NCI-H128 (cell line): ENCODE data around the gene TMEM126B.
A peak's percentile ranks its signal among the peaks of the same experiment; 100 is the strongest.
"Not testable (repeated sequence)": the region's sequence is repeated elsewhere in the genome, so short reads cannot be mapped to it uniquely, and the experiment has no call there.

ENCODE experiments used
- DNase-seq: peaks from one replicate; lab custom pipeline; 2025; ENCODE audit not compliant: unreplicated experiment; lab: John Stamatoyannopoulos, UW

Gene TMEM126B

GRCh38 chr11:85647604-85648299 is 19.4 kb downstream of the TMEM126B start, which contains the start of gene TMEM126A:
TMEM126A (plus strand) TSS chr11:85647967; CDS start chr11:85650256, 2,289 bp downstream.
- DNase-seq = peak; percentile 66

- no peak for DNase-seq
Observed at GRCh38 chr11:85651118-85651517, 22.7 kb downstream of the TMEM126B start.

GRCh38 chr11:85652786-85653447 is 24.5 kb downstream of the TMEM126B start:
- no peak for DNase-seq

GRCh38 chr11:85654343-85654742 is 25.9 kb downstream of the TMEM126B start:
- not testable (repeated sequence) for DNase-seq

GRCh38 chr11:85656777-85657176 is 28.4 kb downstream of the TMEM126B start:
- no peak for DNase-seq

GRCh38 chr11:85658180-85658579 is 29.8 kb downstream of the TMEM126B start:
- no peak for DNase-seq

DNA sequence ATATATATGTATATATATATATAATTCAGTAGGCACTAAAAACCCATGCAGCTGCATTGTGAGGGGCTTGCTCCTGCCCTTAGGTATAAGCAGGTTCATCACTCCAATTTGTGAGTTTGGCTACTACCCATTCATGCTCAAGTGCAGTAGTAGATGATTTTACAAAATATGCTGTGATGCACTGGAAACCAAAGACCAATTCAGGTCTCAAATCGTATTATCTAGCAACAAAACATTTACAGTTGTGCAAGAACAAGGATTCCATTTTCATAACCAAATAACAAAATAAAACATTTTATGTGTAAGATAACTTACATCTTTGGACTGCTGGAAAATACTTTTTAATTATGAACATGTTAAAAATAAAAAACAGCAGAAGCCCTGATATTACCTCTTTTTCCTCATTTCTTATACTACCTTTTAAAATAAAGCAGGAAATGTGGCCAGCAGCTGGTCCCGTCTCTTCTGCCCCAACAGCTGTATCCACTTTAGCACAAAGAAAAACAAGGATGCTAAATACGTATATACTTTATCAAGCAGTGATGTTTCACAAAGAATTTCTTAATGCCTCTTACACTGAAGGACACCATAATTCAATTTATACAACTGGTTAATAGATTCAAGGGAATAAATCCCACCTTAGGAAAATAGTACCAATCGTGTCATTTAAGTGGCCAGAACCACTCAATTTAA is 33.7 kb downstream of the TMEM126B start:
- DNase-seq = no peak

DNA sequence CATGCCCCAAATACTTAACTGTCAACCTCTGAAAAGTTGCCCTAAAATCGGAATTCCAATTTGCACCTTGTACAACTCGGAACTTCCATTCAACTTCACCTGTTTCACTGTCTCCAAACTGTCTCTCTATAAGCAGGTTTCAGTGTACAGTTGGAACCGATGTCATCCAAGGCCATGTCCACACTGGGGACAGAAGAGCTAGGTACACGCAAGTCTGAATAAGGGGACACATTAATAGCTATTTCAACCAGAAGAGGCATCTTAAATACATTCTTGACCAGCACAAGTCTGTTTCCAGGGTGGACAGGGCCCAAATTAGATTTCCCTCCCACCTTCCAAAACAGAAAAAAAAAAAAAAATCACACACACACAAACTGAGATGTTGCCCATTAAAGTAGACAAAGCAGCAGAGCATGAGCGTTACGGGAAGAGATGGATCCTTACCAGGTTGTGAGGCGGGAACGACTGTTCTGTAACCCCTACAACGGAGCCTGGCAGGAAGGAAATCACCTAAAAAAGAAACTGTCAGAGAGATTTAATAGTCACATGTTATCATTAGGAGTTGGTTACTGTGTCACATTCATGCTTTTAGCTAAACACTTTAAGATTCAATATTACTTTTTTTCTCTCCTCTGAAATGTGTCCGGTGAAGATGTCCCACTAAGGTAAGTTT is 34.8 kb downstream of the TMEM126B start:
- DNase-seq = no peak

DNA sequence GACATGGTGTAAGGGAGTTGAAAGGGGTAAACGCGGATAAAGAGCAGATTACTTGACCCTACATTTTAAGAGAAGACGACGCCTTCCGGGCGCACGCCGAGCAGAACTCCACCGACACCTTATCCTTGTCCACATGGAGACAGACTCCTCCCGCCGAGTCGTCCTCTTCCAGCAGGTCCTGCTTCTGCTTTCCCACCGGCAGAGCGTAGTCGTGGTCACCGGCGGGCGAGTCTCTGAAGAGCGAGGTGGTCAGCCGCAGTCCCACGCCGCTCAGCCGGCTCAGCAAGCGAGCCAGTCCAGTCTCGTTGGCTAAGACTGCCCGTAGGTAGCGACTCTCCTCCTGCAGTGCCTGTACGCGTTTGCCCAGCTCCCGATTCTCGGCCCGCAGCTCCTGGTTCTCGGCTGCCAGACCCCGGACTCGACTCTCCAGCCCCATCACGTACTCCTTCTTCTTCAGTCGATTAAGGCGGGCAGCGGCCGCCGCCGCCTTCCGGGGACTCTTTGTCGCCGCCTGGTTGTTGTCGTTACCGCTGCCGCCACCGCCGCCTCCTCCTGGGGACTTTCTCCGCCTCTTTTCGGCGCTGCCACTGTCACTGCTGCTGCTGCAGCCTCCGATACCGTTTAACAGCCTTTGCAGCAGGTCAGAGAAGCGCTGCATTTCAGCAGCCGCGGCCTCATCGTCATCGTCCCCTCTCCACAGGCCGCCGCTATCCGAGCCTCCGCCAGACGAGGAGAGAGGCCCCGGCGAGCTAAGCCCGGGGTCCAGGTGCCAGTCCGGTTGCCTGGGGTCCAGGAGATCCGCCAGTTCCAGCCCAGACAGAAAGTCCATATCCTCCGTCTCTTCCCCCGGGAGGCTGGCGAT is 35.6 kb downstream of the TMEM126B start:
- peak; percentile 32 for DNase-seq

GRCh38 chr11:85664615-85665481 is 36.5 kb downstream of the TMEM126B start, which contains the start of gene CREBZF:
CREBZF (minus strand) TSS chr11:85665129; CDS start chr11:85664875, 254 bp downstream.
- peak; percentile 95 for DNase-seq

GRCh38 chr11:85665733-85666132 is 37.3 kb downstream of the TMEM126B start:
- DNase-seq = no peak

- no peak for DNase-seq
Observed at GRCh38 chr11:85666687-85667086, 38.3 kb downstream of the TMEM126B start.

DNA sequence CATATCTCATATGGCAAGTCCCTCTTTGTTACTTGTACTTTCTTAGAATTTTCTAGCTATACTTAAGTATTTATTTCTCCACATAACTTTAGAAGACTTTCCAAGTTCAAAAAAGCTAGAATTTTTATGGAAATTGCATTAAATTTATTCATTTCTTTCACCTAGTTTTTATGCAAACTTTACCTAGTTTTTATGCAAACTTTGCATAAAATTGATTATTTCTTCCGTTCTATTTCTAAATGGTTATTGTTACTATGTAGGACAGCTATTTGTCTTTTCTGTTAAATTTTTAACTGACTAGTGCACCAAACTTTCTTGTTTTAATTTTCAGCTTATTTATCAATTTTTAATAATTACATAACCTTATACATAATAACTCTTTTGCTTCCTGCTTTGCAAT is 39.8 kb downstream of the TMEM126B start:
- DNase-seq = no peak

DNA sequence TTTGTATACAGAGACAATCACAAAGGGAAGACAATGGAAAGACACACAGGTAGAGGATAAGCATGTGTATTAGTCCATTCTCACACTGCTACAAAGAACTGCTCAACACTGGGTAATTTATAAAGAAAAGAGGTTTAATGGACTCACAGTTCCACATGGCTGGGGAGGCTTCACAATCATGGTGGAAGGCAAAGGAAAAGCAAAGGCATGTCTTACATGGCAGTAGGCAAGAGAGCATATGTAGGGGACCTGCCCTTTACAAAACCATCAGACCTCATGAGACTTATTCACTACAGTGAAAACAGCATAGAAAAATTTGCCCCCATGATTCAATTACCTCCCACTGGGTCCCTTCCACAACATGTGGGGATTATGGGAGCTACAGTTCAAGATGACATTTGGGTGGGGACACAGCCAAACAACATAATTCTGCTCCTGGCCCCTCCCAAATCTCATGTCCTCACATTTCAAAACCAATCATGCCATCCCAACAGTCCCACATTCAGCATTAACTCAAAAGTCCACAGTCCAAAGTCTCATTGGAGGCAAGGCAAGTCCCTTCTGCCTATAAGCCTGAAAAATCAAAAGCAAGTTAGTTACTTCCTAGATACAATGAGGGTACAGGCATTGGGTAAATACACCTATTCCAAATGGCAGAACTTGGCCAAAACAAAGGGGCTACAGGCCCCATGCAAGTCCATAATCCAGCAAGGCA is 42.7 kb downstream of the TMEM126B start:
- not testable (repeated sequence) for DNase-seq

DNA sequence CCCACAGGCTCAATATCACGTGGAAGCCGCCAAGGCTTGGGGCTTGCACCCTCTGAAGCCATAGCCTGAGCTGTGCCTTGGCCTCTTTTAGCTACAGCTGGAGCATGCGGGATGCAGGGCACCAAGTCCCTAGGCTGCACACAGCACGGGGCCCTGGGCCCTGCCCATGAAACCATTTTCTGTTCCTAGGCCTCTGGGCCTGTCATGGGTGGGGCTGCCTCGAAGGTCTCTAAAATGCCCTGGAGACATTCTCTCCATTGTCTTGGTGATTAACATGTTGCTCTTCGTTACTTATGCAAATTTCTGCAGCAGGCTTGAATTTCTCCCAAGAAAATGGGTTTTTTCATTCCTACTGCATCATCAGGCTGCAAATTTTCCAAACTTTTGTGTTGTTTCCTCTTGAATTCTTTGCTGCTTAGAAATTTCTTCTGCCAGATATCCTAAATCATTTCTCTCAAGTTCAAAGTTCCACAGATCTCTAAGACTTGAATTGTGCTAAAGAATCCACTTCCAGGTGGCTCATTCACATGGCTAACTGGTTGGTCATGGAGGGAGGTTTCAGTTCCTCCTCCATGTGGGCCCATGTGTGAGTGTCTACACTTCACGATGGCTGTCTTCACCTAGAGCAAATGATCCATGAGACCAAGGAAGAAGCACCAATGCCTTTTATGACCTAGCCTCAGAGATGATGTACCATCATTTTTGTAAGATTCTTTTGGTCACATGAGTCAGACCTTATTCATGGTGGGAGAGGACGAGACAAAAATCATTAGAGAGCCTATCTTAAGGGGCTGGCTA is 43.9 kb downstream of the TMEM126B start:
- DNase-seq = no peak

- no peak for DNase-seq
Observed at GRCh38 chr11:85673393-85673792, 45.0 kb downstream of the TMEM126B start.

GRCh38 chr11:85679576-85679975 is 51.2 kb downstream of the TMEM126B start:
- no peak for DNase-seq

GRCh38 chr11:85680897-85681296 is 52.5 kb downstream of the TMEM126B start:
- no peak for DNase-seq
